Forelimb muscle (tissue), 1 donor: ENCODE data around the gene COL24A1. TPM values are rescaled to one million over a fixed set of nuclear protein-coding genes. Genes with fewer than 3 reads are reported as not detected.
A peak's percentile ranks its signal among the peaks of the same experiment; 100 is the strongest.
"Not testable (repeated sequence)": the region's sequence is repeated elsewhere in the genome, so short reads cannot be mapped to it uniquely, and the experiment has no call there.

Experiments used
- DNase-seq: peaks from one replicate; pipeline ENCODE4 v3.0.0-alpha.2; 2013; ENCODE audit warnings: low read depth
- polyA plus RNA-seq: library from polyadenylated mRNA; unstranded; fragments of 120-200 nt; gene quantifications from one replicate; pipeline ENCODE4 v1.2.1, GENCODE V29; 2013; ENCODE audit not compliant: insufficient read length

Gene COL24A1
- polyA plus RNA-seq, 1 donor = 5.5 TPM

- no peak for DNase-seq
These were observed 74.4 kb downstream of the COL24A1 start for GRCh38 chr1:86082183-86082582.

GRCh38 chr1:86072474-86072873 is 84.1 kb downstream of the COL24A1 start:
- not testable (repeated sequence) for DNase-seq

GRCh38 chr1:86071870-86072269 is 84.7 kb downstream of the COL24A1 start:
- DNase-seq = not testable (repeated sequence)

GRCh38 chr1:86069757-86070145 is 86.8 kb downstream of the COL24A1 start:
- DNase-seq = no peak

GRCh38 chr1:86068841-86069756 is 87.5 kb downstream of the COL24A1 start:
- no peak for DNase-seq

- no peak for DNase-seq
These were observed 88.3 kb downstream of the COL24A1 start for GRCh38 chr1:86068271-86068721.

GRCh38 chr1:86067626-86068025 is 88.9 kb downstream of the COL24A1 start:
- peak; percentile 46 for DNase-seq

- DNase-seq = no peak
These were observed 91.7 kb downstream of the COL24A1 start for GRCh38 chr1:86064899-86065298.

- DNase-seq = no peak
These were observed 92.9 kb downstream of the COL24A1 start for GRCh38 chr1:86063721-86064120.

- no peak for DNase-seq
These were observed 94.1 kb downstream of the COL24A1 start for GRCh38 chr1:86062453-86062852.

- peak; percentile 38 for DNase-seq
These were observed 95.0 kb downstream of the COL24A1 start for GRCh38 chr1:86061551-86061990.

- no peak for DNase-seq
These were observed 102.2 kb downstream of the COL24A1 start for GRCh38 chr1:86054396-86054795.

GRCh38 chr1:86052948-86053698 is 103.4 kb downstream of the COL24A1 start:
- no peak for DNase-seq

- DNase-seq = peak; percentile 25
These were observed 121.5 kb downstream of the COL24A1 start for GRCh38 chr1:86035101-86035500.

GRCh38 chr1:86030180-86030579 is 126.4 kb downstream of the COL24A1 start:
- DNase-seq = no peak

GRCh38 chr1:86018283-86018923 is 138.2 kb downstream of the COL24A1 start:
- DNase-seq = no peak

GRCh38 chr1:86016076-86016759 is 140.4 kb downstream of the COL24A1 start:
- no peak for DNase-seq

GRCh38 chr1:86015375-86015774 is 141.2 kb downstream of the COL24A1 start:
- DNase-seq = no peak

- DNase-seq = no peak
These were observed 156.0 kb downstream of the COL24A1 start for GRCh38 chr1:86000601-86001000.

GRCh38 chr1:85998105-85998855 is 158.3 kb downstream of the COL24A1 start:
- no peak for DNase-seq

- peak; percentile 58 for DNase-seq
These were observed 163.8 kb downstream of the COL24A1 start for GRCh38 chr1:85992791-85993190.
